SK-N-SH (cell line): ENCODE results near the gene IRF9. TPM values are rescaled to one million over a fixed set of nuclear protein-coding genes. Genes with fewer than 3 reads are reported as not detected.

Experiments used
- EP300 ChIP-seq, 2 experiments: IDR thresholded peaks; 2 replicates each; pipeline versions ENCODE4 v1.4.0 to v1.6.1; 2012; ENCODE audit warnings: borderline replicate concordance in 1 of 2, low read depth in 1 of 2, low read length in 1 of 2
- GABPA ChIP-seq: IDR thresholded peaks from 2 replicates; pipeline ENCODE4 v1.4.0; 2012; ENCODE audit warnings: low read depth, mild to moderate bottlenecking
- IRF3 ChIP-seq: fragments of 150-350 bp; IDR thresholded peaks from 2 replicates; pipeline ENCODE4 v1.6.1; 2016; ENCODE audit warnings: mild to moderate bottlenecking, low read depth, low read length
- JUND ChIP-seq: IDR thresholded peaks from 2 replicates; pipeline ENCODE4 v1.4.0; 2012
- NRF1 ChIP-seq: IDR thresholded peaks from 2 replicates; pipeline ENCODE4 v1.6.1; 2012; ENCODE audit warnings: low read depth, mild to moderate bottlenecking, low read length
- REST ChIP-seq: IDR thresholded peaks from 2 replicates; pipeline ENCODE4 v1.6.1; 2012; ENCODE audit warnings: mild to moderate bottlenecking, low read depth, low read length, moderate library complexity
- SIN3A ChIP-seq: IDR thresholded peaks from 2 replicates; pipeline ENCODE4 v1.6.1; 2012; ENCODE audit warnings: low read depth, mild to moderate bottlenecking, low read length, moderate library complexity, borderline replicate concordance
- SMC3 ChIP-seq: IDR thresholded peaks from 2 replicates; pipeline ENCODE4 v1.6.1; 2012; ENCODE audit warnings: low read depth, low read length, improper control_type of control experiment
- TAF1 ChIP-seq: IDR thresholded peaks from 2 replicates; pipeline ENCODE4 v1.6.1; 2012; ENCODE audit warnings: low read depth, mild to moderate bottlenecking, low read length, moderate library complexity, borderline replicate concordance
- polyA plus RNA-seq, 3 experiments: library from polyadenylated mRNA; depleted of rRNA; stranded (reverse); fragments of >200 nt; gene quantifications; 2 replicates each; pipeline ENCODE4 v1.2.3, GENCODE V29; 2012
- small RNA-seq, 7 experiments: library from RNA; depleted of rRNA; stranded (forward); fragments of <200 nt; gene quantifications; one replicate each; pipeline ENCODE3, GENCODE V24; 2012

The IRF9 gene
- polyA plus RNA-seq, 1 of the 3 experiments (the other 2 are of a cell fraction): 37.6 TPM

- TF ChIP-seq REST (no peak), NRF1 (no peak), IRF3 (no peak), TAF1 (peak; percentile 79), SIN3A (peak; percentile 96), EP300 (IDR thresholded peaks at IDR 0.05; ENCODE audit: borderline replicate concordance in 1 of 2, low read depth in 1 of 2, low read length in 1 of 2) (no peak), GABPA (no peak), JUND (peak; percentile 35; the same call in 1 of the 2 replicates), SMC3 (peak; percentile 39)
Observed at GRCh38 chr14:24215495-24216344, 54.7 kb downstream of the IRF9 start, which contains the start of gene MDP1 (continued).

Small RNAs within 50 kb of the gene (small RNA-seq; reads per million reads assigned to genes)
- 0 to 0.59 (median 0) reads per million in 7 experiments for gene AL136295.4
- 0 to 0.59 (median 0) reads per million in 7 experiments for gene CHMP4A
- 0 to 1.1 (median 0) reads per million in 7 experiments for gene IPO4
- 0 to 1.1 (median 0.29) reads per million in 7 experiments for gene IRF9
- 0 to 1.1 (median 0) reads per million in 7 experiments for gene MDP1
- 0 to 223 (median 0) reads per million in 7 experiments for gene RNA5SP383

Other genes starting within 250 kb of the IRF9 start
- gene DHRS4, start 207.5 kb upstream of the IRF9 start, polyA plus RNA-seq (2012; rRNA removed): 42.3 and 50.5 TPM in 2 replicates
- gene DHRS4L2, start 172.3 kb upstream of the IRF9 start, polyA plus RNA-seq (2012; rRNA removed): 12.1 and 14.6 TPM in 2 replicates
- gene CARMIL3, start 109.3 kb upstream of the IRF9 start, polyA plus RNA-seq (2012; rRNA removed): 0.32 and 0.43 TPM in 2 replicates
- gene CPNE6, start 89.7 kb upstream of the IRF9 start, polyA plus RNA-seq (2012; rRNA removed): not detected in 2 replicates
- gene PCK2, start 67.0 kb upstream of the IRF9 start, polyA plus RNA-seq (2012; rRNA removed): 16.2 and 16.6 TPM in 2 replicates
- 34.6 and 36.7 TPM in 2 replicates for gene DCAF11, start 46.5 kb upstream of the IRF9 start, polyA plus RNA-seq (2012; rRNA removed)
- 0.76 and 0.88 TPM in 2 replicates for gene NRL, start 46.3 kb upstream of the IRF9 start, polyA plus RNA-seq (2012; rRNA removed)
- 0.12 TPM in 1 of 2 replicates, not detected in the other for gene FITM1, start 30.6 kb upstream of the IRF9 start, polyA plus RNA-seq (2012; rRNA removed)
- 154 and 287 TPM in 2 replicates for gene PSME1, start 25.1 kb upstream of the IRF9 start, polyA plus RNA-seq (2012; rRNA removed)
- 14.5 and 19.3 TPM in 2 replicates for gene EMC9, start 19.7 kb upstream of the IRF9 start, polyA plus RNA-seq (2012; rRNA removed)
- 129 and 147 TPM in 2 replicates for gene PSME2, start 14.7 kb upstream of the IRF9 start, polyA plus RNA-seq (2012; rRNA removed)
- gene RNF31, start 13.8 kb upstream of the IRF9 start, polyA plus RNA-seq (2012; rRNA removed): 19.2 and 20.4 TPM in 2 replicates
- gene REC8, start 10.8 kb downstream of the IRF9 start, polyA plus RNA-seq (2012; rRNA removed): 13.1 and 23.2 TPM in 2 replicates
- gene IPO4, start 27.6 kb downstream of the IRF9 start, polyA plus RNA-seq (2012; rRNA removed): 39.7 and 61.3 TPM in 2 replicates
- 48.7 and 54.8 TPM in 2 replicates for gene TM9SF1, start 34.2 kb downstream of the IRF9 start, polyA plus RNA-seq (2012; rRNA removed)
- 0.05 TPM in 1 of 2 replicates, not detected in the other for gene TSSK4, start 44.4 kb downstream of the IRF9 start, polyA plus RNA-seq (2012; rRNA removed)
- gene CHMP4A, start 52.2 kb downstream of the IRF9 start, polyA plus RNA-seq (2012; rRNA removed): 92.4 and 96.1 TPM in 2 replicates
- gene MDP1, start 54.8 kb downstream of the IRF9 start, polyA plus RNA-seq (2012; rRNA removed): 36.4 and 36.7 TPM in 2 replicates
- gene NEDD8, start 71.1 kb downstream of the IRF9 start, polyA plus RNA-seq (2012; rRNA removed): 465 and 534 TPM in 2 replicates
- 97.0 and 149 TPM in 2 replicates for gene GMPR2, start 71.7 kb downstream of the IRF9 start, polyA plus RNA-seq (2012; rRNA removed)
- gene TINF2, start 81.4 kb downstream of the IRF9 start, polyA plus RNA-seq (2012; rRNA removed): 38.3 and 42.2 TPM in 2 replicates
- gene TGM1, start 101.9 kb downstream of the IRF9 start, polyA plus RNA-seq (2012; rRNA removed): 2.7 and 3.0 TPM in 2 replicates
- gene RABGGTA, start 110.3 kb downstream of the IRF9 start, polyA plus RNA-seq (2012; rRNA removed): 54.9 and 59.4 TPM in 2 replicates
- gene DHRS1, start 138.5 kb downstream of the IRF9 start, polyA plus RNA-seq (2012; rRNA removed): 65.4 and 71.7 TPM in 2 replicates
- 11.9 and 17.2 TPM in 2 replicates for gene NOP9, start 138.6 kb downstream of the IRF9 start, polyA plus RNA-seq (2012; rRNA removed)
- 0.03 and 0.05 TPM in 2 replicates for gene CIDEB, start 146.7 kb downstream of the IRF9 start, polyA plus RNA-seq (2012; rRNA removed)
- gene LTB4R2, start 148.9 kb downstream of the IRF9 start, polyA plus RNA-seq (2012; rRNA removed): 8.2 and 12.2 TPM in 2 replicates
- 11.9 and 14.0 TPM in 2 replicates for gene LTB4R, start 150.2 kb downstream of the IRF9 start, polyA plus RNA-seq (2012; rRNA removed)
- 0.03 and 0.08 TPM in 2 replicates for gene ADCY4, start 173.8 kb downstream of the IRF9 start, polyA plus RNA-seq (2012; rRNA removed)
- not detected in 2 replicates for gene RIPK3, start 178.7 kb downstream of the IRF9 start, polyA plus RNA-seq (2012; rRNA removed)
- 24.9 and 25.3 TPM in 2 replicates for gene NFATC4, start 206.9 kb downstream of the IRF9 start, polyA plus RNA-seq (2012; rRNA removed)
- 4.7 and 4.8 TPM in 2 replicates for gene NYNRIN, start 237.7 kb downstream of the IRF9 start, polyA plus RNA-seq (2012; rRNA removed)